IMR-90 (cell line): Measurements from ENCODE around the gene FBXO22. TPM values are rescaled to one million over a fixed set of nuclear protein-coding genes. Genes with fewer than 3 reads are reported as not detected.

Experiments
- ATAC-seq: fragments of 200-7000 bp; cut with Tn5 transposase; 2 replicates; pipeline ENCODE4 v1.9.1; 2020; ENCODE audit warnings: low read depth, mild to moderate bottlenecking, moderate library complexity
- BruUV-seq: library from RNA; stranded (reverse); fragments of 400-500 nt; replicated peaks from 2 replicates; lab custom pipeline; 2021; lab: Mats Ljungman, UMichigan
- CTCF ChIA-PET: fragments of 300-600 bp; formaldehyde crosslinking; extraction: SDS; loops from one replicate; lab custom pipeline; 2021; ENCODE audit warnings: antibody characterized with exemption; lab: Yijun Ruan, JAX
- POLR2A ChIA-PET: fragments of 300-600 bp; sonication (Branson Sonifier 250); formaldehyde crosslinking; loops from one replicate; lab custom pipeline; 2022; ENCODE audit warnings: antibody characterized with exemption; ENCODE audit not compliant: unreplicated experiment; lab: Charles Lee
- DNase-seq: peaks from one replicate; pipeline ENCODE4 v3.0.0; 2013
- H2AFZ ChIP-seq: replicated peaks from 2 replicates; pipeline ENCODE3; 2013; ENCODE audit warnings: low read length, mild to moderate bottlenecking; ENCODE audit not compliant: poor library complexity
- H2AK5ac ChIP-seq: 2 replicates; pipeline ENCODE4 v1.6.1; 2013; ENCODE audit warnings: low read depth, low read length, inconsistent platforms
- H2AK9ac ChIP-seq: replicated peaks from 2 replicates; pipeline ENCODE3; 2013; ENCODE audit warnings: mild to moderate bottlenecking, low read depth, low read length, moderate library complexity; ENCODE audit not compliant: poor library complexity
- H2BK120ac ChIP-seq: 2 replicates; pipeline ENCODE4 v1.6.1; 2013; ENCODE audit warnings: low read depth, low read length, inconsistent platforms
- H2BK15ac ChIP-seq: 3 replicates; pipeline ENCODE4 v1.6.1; 2013; ENCODE audit warnings: low read depth, low read length, inconsistent platforms
- H2BK20ac ChIP-seq: 2 replicates; pipeline ENCODE4 v1.6.1; 2013; ENCODE audit warnings: low read depth, mild to moderate bottlenecking, inconsistent platforms, low read length, moderate library complexity
- H2BK5ac ChIP-seq: 2 replicates; pipeline ENCODE4 v1.6.1; 2013; ENCODE audit warnings: mild to moderate bottlenecking, low read depth, low read length, inconsistent platforms; ENCODE audit not compliant: poor library complexity, severe bottlenecking
- H3K14ac ChIP-seq: replicated peaks from 2 replicates; pipeline ENCODE4 v1.6.1; 2013; ENCODE audit warnings: low read depth, low read length, inconsistent platforms
- H3K18ac ChIP-seq: 2 replicates; pipeline ENCODE4 v1.6.1; 2013; ENCODE audit warnings: low read depth, low read length, control low read depth
- H3K23ac ChIP-seq: 2 replicates; pipeline ENCODE4 v1.6.1; 2013; ENCODE audit warnings: low read depth, low read length, inconsistent platforms
- H3K27ac ChIP-seq: 2 replicates; pipeline ENCODE4 v1.5.1; 2013; ENCODE audit warnings: mild to moderate bottlenecking, control low read depth, low read length; ENCODE audit not compliant: insufficient read depth
- H3K27me3 ChIP-seq: 2 replicates; pipeline ENCODE4 v1.6.1; 2013; ENCODE audit warnings: low read length; ENCODE audit not compliant: control insufficient read depth, insufficient read depth
- H3K36me3 ChIP-seq: 2 replicates; pipeline ENCODE4 v1.6.1; 2013; ENCODE audit warnings: low read length, mixed read lengths; ENCODE audit not compliant: control insufficient read depth, insufficient read depth
- H3K4ac ChIP-seq: 2 replicates; pipeline ENCODE4 v1.6.1; 2013; ENCODE audit warnings: low read depth, low read length, inconsistent platforms
- H3K4me1 ChIP-seq: 2 replicates; pipeline ENCODE4 v1.6.1; 2013; ENCODE audit warnings: low read length, mixed read lengths; ENCODE audit not compliant: control insufficient read depth, insufficient read depth
- H3K4me2 ChIP-seq: 2 replicates; pipeline ENCODE4 v1.6.1; 2013; ENCODE audit warnings: low read depth, mild to moderate bottlenecking, control low read depth, low read length, moderate library complexity
- H3K4me3 ChIP-seq: 2 replicates; pipeline ENCODE4 v1.5.1; 2013; ENCODE audit warnings: low read depth, mild to moderate bottlenecking, control low read depth, low read length, moderate library complexity; ENCODE audit not compliant: insufficient read depth
- H3K56ac ChIP-seq: 2 replicates; pipeline ENCODE4 v1.6.1; 2013; ENCODE audit warnings: low read length, inconsistent platforms; ENCODE audit not compliant: insufficient read depth; ENCODE audit errors: extremely low read depth
- H3K79me1 ChIP-seq, 2 experiments: 2 replicates each; pipeline ENCODE4 v1.6.1; 2013; ENCODE audit warnings: low read length in 2 of 2, inconsistent platforms in 1 of 2, low read depth in 1 of 2
- H3K9ac ChIP-seq: 2 replicates; pipeline ENCODE4 v1.6.1; 2013; ENCODE audit warnings: low read depth, low read length, control low read depth
- H3K9me1 ChIP-seq: 2 replicates; pipeline ENCODE4 v1.6.1; 2013; ENCODE audit warnings: low read length, inconsistent platforms; ENCODE audit not compliant: insufficient read depth
- H3K9me3 ChIP-seq: 2 replicates; pipeline ENCODE4 v1.6.1; 2013; ENCODE audit warnings: low read length; ENCODE audit not compliant: control insufficient read depth, insufficient read depth
- H4K20me1 ChIP-seq: 2 replicates; pipeline ENCODE4 v1.6.1; 2013; ENCODE audit warnings: low read length, inconsistent platforms; ENCODE audit not compliant: insufficient read depth
- H4K5ac ChIP-seq: 2 replicates; pipeline ENCODE4 v1.6.1; 2013; ENCODE audit warnings: mild to moderate bottlenecking, low read depth, low read length, control low read depth
- H4K8ac ChIP-seq, 2 experiments: 2 replicates each; pipeline ENCODE4 v1.6.1; 2013; ENCODE audit warnings: low read depth in 2 of 2, low read length in 2 of 2, control low read depth in 1 of 2, inconsistent platforms in 1 of 2
- H4K91ac ChIP-seq: 2 replicates; pipeline ENCODE4 v1.6.1; 2013; ENCODE audit warnings: low read depth, low read length, inconsistent platforms; ENCODE audit not compliant: insufficient read depth
- BHLHE40 ChIP-seq: fragments of 150-350 bp; IDR thresholded peaks from 2 replicates; pipeline ENCODE4 v1.6.1; 2016; ENCODE audit warnings: mild to moderate bottlenecking, low read depth, low read length
- CEBPB ChIP-seq: IDR thresholded peaks from 2 replicates; pipeline ENCODE4 v1.6.1; 2012; ENCODE audit warnings: low read depth, low read length, improper control_type of control experiment
- CHD1 ChIP-seq: IDR thresholded peaks from 2 replicates; pipeline ENCODE4 v1.6.1; 2012; ENCODE audit warnings: low read depth, low read length, improper control_type of control experiment
- MAFK ChIP-seq: IDR thresholded peaks from 2 replicates; pipeline ENCODE4 v1.6.1; 2012; ENCODE audit warnings: low read depth, low read length, improper control_type of control experiment
- MXI1 ChIP-seq: IDR thresholded peaks from 2 replicates; pipeline ENCODE4 v1.6.1; 2012; ENCODE audit warnings: low read depth, mild to moderate bottlenecking, low read length, moderate library complexity, borderline replicate concordance
- NFE2L2 ChIP-seq: fragments of 150-350 bp; IDR thresholded peaks from 2 replicates; pipeline ENCODE4 v1.6.1; 2016; ENCODE audit warnings: low read depth, mild to moderate bottlenecking, low read length
- POLR2A ChIP-seq: IDR thresholded peaks from 2 replicates; pipeline ENCODE4 v1.6.1; 2012; ENCODE audit warnings: mild to moderate bottlenecking, low read depth, low read length
- RAD21 ChIP-seq: IDR thresholded peaks from 2 replicates; pipeline ENCODE4 v1.6.1; 2012; ENCODE audit warnings: low read length, improper control_type of control experiment
- RCOR1 ChIP-seq: IDR thresholded peaks from 2 replicates; pipeline ENCODE4 v1.6.1; 2012; ENCODE audit warnings: mild to moderate bottlenecking, low read length, improper control_type of control experiment; ENCODE audit not compliant: insufficient replicate concordance
- RFX5 ChIP-seq: IDR thresholded peaks from 2 replicates; pipeline ENCODE4 v1.8.0; 2012; ENCODE audit warnings: low read depth, mild to moderate bottlenecking, low read length, moderate library complexity
- SMC3 ChIP-seq: fragments of 150-350 bp; IDR thresholded peaks from 2 replicates; pipeline ENCODE4 v1.6.1; 2016; ENCODE audit warnings: low read depth, mild to moderate bottlenecking, antibody characterized with exemption, low read length, moderate library complexity
- USF2 ChIP-seq: fragments of 150-350 bp; IDR thresholded peaks from 2 replicates; pipeline ENCODE4 v1.6.1; 2017; ENCODE audit warnings: mild to moderate bottlenecking, antibody characterized with exemption, low read length, low read depth
- WGBS, 2 experiments: methylation state at CpG; one replicate each; pipeline versions ENCODE4 v1.1.5 to v1.1.7; 2013; ENCODE audit warnings: missing lambda C conversion rate in 2 of 2; ENCODE audit not compliant: insufficient read length in 1 of 2; ENCODE audit errors: extremely low coverage in 2 of 2; 5-methylcytosine and 5-hydroxymethylcytosine counted together
- dilution Hi-C: fragments of 300-500 bp; cut with HindIII; formaldehyde crosslinking; loops from one replicate; pipeline ENCODE4 v1.14.3; 2018; ENCODE audit warnings: low sequenced_read_pairs; ENCODE audit not compliant: unreplicated experiment
- in situ Hi-C: fragments of 300-500 bp; cut with MboI; formaldehyde crosslinking; loops from 3 replicates; pipeline ENCODE4 v1.14.3; 2019; ENCODE audit warnings: low sequenced_read_pairs, inconsistent platforms, mixed read lengths
- intact Hi-C: fragments of 100-400 bp; cut with micrococcal nuclease; formaldehyde crosslinking; loops from 2 replicates; pipeline ENCODE4 v1.10.0; 2022
- polyA plus RNA-seq, 3 experiments: library from polyadenylated mRNA; depleted of rRNA; stranded (reverse); fragments of >200 nt; gene quantifications; 2 replicates each; pipeline ENCODE4 v1.2.3, GENCODE V29; 2012; ENCODE audit warnings: low replicate concordance in 1 of 3
- total RNA-seq: library from RNA; depleted of rRNA; stranded (reverse); fragments of >200 nt; gene quantifications from 2 replicates; pipeline ENCODE4 v1.2.3, GENCODE V29; 2012
- TF ChIP-seq, protein P1 (sequence below): fragments of 150-350 bp; IDR thresholded peaks from 2 replicates; pipeline ENCODE4 v1.6.1; 2016; ENCODE audit warnings: low read depth, mild to moderate bottlenecking, low read length, moderate library complexity, borderline replicate concordance

The FBXO22 gene
- total and polyA plus RNA-seq, 2 of the 4 experiments (the other 2 are of a cell fraction): 22.4 to 45.2 TPM

GRCh38 chr15:75989875-75990274, 86.2 kb downstream of the FBXO22 start:
- DNase-seq: no peak
- no peak overlapping the region for H4K8ac ChIP-seq
- no peak overlapping the region for H3K9ac ChIP-seq
- ChIA-PET CTCF (interaction anchor here (0.5 to 0.7 kb wide), 2 partner anchors 14 to 39 kb away, joined by 3 read pairs; no protein-coding TSS in a partner anchor), POLR2A (no interaction called here)
- in situ Hi-C loops: no loop called here
- no peak overlapping the region for H3K4me2 ChIP-seq
- H4K20me1 ChIP-seq: no peaks in the 10 kb centered on the region
- dilution Hi-C loops: no loop called here
- no peak overlapping the region for H3K27ac ChIP-seq
- H3K56ac ChIP-seq: no peak overlapping the region
- H4K91ac ChIP-seq: no peak overlapping the region
- H4K5ac ChIP-seq: no peak overlapping the region
- no peak overlapping the region for H2AFZ ChIP-seq
- H2BK5ac ChIP-seq: no peak overlapping the region
- no peak for ATAC-seq
- no peak overlapping the region for H2AK9ac ChIP-seq
- TF ChIP-seq, protein P1, sequence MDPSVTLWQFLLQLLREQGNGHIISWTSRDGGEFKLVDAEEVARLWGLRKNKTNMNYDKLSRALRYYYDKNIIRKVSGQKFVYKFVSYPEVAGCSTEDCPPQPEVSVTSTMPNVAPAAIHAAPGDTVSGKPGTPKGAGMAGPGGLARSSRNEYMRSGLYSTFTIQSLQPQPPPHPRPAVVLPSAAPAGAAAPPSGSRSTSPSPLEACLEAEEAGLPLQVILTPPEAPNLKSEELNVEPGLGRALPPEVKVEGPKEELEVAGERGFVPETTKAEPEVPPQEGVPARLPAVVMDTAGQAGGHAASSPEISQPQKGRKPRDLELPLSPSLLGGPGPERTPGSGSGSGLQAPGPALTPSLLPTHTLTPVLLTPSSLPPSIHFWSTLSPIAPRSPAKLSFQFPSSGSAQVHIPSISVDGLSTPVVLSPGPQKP: no peak
- TF ChIP-seq RCOR1: no peak
- TF ChIP-seq NFE2L2: no peak
- TF ChIP-seq BHLHE40: no peak
- no peak for TF ChIP-seq SMC3
- TF ChIP-seq RAD21: no peak
- no peak for TF ChIP-seq CEBPB
- TF ChIP-seq RFX5: no peak
- no peak for TF ChIP-seq USF2
- no peak for TF ChIP-seq POLR2A
- no peak for TF ChIP-seq MAFK
- no peak for TF ChIP-seq CHD1
- TF ChIP-seq MXI1: no peak
- no peak overlapping the region for H3K4me3 ChIP-seq
- H3K23ac ChIP-seq: no peak overlapping the region
- 100% methylated on average over 1 of the region's 7 CpGs; no CpG with 5 or more reads in 1 of the 2 experiments for WGBS, 2 experiments
- no peaks in the 10 kb centered on the region for H3K4me1 ChIP-seq
- peaks cover 8% of the 10 kb centered on the region; the same call in 1 of the 2 replicates for H3K27me3 ChIP-seq
- intact Hi-C loops: no loop called here
- no TSS peak for BruUV-seq
- no peak overlapping the region for H3K4ac ChIP-seq
- H2BK15ac ChIP-seq: no peak overlapping the region
- H2AK5ac ChIP-seq: no peak overlapping the region
- no peak overlapping the region for H2BK20ac ChIP-seq
- no peak overlapping the region for H3K18ac ChIP-seq
- no peaks in the 10 kb centered on the region for H3K79me1 ChIP-seq
- H3K9me1 ChIP-seq: no peaks in the 10 kb centered on the region
- H2BK120ac ChIP-seq: no peak overlapping the region
- H3K36me3 ChIP-seq: no peaks in the 10 kb centered on the region
- H3K9me3 ChIP-seq: no peaks in the 10 kb centered on the region
- no peak overlapping the region for H3K14ac ChIP-seq
